GM18502 (cell line): Measurements from ENCODE around the gene LRRC27.
"Not testable (repeated sequence)": the region's sequence is repeated elsewhere in the genome, so short reads cannot be mapped to it uniquely, and the experiment has no call there.

Experiments used
- ATAC-seq: cut with Tn5 transposase; IDR thresholded peaks from one replicate; pipeline ENCODE4 v1.9.1; 2021; ENCODE audit warnings: mild to moderate bottlenecking; ENCODE audit not compliant: unreplicated experiment, poor library complexity

LRRC27 gene

DNA sequence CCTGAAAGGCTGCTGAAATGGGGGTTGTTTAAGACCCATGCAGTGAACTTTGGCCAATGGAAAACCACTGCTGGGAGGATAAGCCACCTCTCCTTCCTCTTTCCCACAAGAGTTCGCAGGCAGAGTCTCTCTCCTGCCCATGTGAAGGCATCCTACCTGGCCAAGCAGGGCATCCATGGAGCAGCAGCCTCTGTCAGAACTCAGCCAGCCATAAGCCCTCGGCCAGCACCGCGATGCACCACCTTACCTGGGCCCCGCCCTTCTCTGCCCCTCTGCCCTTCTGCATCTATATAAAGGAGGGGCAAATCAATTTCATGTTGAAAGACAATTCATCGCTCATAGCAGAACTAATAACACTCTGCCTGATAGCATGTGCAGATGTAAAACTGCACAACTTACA, 18.1 kb upstream of the LRRC27 start:
- no peak for ATAC-seq

DNA sequence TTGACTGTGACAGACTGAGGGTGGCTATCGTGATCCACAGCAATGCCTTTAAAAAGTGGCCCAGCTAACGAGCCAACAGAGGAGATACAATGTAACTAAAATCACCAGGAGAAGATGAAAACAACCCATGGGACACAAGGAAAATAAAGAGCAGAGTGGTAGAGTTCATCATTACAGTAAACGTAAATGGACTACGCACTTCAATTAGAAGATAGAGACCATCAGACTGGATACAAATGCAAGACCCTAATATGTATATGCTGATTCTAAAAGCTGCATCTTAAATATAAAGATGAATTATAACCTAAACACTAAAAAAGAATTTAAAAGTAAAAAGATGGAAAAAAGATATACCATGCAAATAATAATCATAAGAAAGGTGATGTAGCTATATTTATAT, 17.7 kb upstream of the LRRC27 start:
- ATAC-seq = no peak

DNA sequence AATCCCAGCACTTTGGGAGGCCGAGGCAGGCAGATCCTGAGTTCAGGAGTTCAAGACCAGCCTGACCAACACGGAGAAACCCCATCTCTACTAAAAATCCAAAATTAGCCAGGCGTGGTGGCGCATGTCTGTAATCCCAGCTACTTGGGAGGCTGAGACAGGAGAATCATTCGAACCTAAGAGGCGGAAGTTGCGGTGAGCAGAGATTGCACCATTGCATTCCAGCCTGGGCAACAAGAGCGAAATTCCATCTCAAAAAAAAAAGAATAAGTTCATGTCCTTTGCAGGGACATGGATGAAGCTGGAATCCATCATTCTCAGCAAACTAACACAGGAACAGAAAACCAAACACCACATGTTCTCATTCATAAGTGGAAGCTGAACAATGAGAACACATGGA, 17.1 kb upstream of the LRRC27 start:
- not testable (repeated sequence) for ATAC-seq

DNA sequence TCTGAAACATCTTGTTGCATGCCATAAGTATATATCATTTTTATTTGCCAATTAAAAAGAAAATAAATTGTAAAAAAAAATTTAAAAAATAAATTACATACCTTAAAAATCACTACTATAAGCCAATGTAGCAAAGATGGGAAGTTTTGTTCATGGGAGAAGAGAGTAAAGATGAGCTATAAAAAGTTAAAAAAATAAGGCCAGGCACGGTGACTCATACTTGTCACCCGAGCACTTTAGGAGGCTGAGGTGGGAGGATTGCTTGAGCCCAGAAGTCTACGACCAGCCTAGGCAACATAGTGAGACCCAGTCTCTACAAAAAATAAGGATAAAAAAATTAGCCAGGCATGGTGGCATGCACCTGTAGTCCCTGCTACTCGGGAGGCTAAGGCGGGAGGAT, 15.9 kb upstream of the LRRC27 start:
- no peak for ATAC-seq

DNA sequence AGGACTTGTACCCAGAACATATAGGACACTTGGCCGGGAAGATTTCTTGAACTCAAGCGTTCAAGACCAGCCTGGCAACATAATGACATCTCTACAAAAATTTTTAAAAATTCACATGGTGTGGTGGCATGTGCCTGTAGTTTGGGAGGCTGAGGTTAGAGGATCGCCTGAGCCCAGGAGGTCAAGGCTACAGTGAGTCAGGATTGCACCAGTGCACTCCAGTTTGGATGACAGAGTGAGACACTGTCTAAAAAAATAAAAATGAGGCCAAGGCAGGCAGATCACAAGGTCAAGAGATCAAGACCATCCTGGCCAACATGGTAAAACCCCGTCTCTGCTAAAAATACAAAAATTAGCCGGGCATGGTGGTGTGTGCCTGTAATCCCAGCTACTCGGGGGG, 14.5 kb upstream of the LRRC27 start:
- not testable (repeated sequence) for ATAC-seq

DNA sequence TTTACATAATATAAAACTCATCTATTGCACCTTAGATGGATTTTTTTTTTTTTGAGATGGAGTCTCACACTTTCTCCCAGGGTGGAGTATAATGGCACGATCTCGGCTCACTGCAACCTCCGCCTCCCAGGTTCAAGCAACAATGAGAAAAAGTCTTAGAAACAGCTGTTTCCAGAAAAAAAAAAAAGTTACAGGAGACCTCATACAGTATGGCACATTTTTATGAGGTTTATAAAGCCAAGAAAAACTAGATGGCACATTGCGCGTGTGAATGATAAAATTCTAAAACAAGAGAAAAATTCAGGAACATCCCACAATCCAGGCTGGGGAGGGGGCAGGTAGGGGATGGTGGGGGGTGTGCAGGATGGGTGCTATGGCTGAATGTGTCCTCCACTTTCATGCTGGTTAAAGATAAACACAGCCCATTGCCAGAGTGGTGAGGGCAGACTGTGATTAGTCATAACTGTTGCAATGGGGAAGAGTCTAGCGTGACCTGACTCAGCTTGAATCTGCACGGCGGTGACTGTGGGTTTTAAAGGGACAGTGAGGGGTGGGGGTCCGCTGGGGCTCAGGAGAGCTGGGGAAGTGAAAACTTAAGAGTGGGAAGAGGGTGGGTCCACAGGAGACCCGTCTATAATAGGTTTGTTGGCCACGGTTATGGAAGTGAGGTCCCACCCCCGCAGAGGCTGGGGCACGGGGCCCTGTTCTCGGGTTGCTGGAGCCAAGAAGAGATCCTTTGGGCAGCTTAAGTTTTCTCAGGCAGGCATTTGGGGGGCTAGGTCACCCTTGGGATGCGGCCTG, 11.9 kb upstream of the LRRC27 start:
- ATAC-seq = peak; percentile 99

DNA sequence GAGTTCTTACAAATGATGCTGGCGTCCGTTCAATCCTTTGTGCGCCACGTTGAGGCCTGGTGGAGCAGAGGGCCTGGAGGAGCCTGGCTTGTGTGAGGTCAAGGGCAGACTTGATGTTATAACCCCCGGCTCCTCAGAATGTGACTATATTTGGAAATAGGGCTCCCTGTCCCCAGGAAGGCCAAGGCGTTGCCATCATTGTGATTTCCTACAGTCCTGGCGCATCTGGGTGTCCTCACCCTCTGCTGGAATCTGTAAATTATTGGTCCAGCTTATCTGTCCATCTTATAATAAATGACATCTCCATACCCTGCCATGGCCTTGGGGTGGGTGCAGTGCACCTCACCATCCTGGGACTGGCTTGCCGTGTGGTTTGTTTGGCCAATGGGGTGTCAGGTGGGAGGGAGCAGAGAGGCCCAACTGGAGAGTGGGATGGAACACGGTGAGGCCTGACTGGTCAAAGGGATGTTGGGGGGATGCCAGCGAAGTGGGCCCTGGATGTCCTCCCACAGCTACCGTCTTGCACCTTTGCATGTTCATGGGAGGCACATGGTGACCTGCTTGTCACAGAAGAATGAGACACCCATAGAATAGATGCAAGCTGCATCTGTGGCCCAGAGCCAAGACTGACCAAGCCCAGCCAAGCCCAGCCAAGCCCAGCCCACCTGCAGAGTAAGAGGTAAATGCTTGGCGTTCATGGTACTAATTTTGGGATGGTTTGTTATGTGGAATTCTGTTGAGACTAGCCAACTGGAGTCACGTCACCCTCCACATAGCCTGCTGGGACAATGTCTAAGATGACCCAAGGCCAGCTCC, 11.1 kb upstream of the LRRC27 start:
- ATAC-seq = no peak

DNA sequence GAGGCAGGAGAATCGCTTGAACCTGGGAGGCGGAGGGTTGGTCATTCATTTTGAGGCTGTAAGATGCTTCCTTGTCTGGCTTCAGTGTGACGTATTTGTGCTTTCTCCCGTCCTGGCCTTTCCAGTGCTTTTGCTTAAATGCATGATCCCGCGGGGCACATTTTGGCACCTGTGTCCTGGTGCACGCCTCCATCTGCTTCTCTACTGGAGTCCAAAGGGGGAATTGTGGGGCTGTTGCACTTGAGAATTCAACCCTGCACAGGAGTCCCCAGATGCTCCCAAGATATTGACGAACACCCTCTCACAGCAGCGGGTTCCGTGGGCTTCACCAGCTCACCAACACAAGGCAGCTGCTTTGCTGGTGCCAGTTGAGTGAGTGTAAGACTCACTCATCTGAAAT, 10.3 kb upstream of the LRRC27 start:
- no peak for ATAC-seq

DNA sequence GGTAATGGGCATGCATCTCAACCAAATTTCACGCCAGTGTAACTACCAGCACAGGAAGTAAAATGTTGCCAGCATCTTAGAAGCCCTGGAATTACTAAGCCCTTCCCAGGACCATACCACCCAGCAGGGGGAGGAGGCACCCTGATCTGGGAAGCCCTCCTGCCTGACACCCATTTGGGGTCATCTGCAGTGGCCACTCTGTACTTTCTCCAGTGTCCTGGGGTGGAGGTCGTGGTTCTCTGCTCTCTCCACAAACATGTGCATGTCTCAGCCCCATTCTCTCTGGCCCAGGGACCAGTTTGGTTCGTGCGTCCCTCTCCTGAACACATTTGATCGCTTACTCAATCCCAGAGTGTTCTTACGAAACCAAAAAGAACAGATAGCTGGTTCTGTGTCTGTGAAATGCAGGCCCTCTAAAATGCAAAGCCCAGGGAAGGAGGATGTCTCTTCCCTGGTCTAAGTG, 9.4 kb upstream of the LRRC27 start:
- no peak for ATAC-seq

DNA sequence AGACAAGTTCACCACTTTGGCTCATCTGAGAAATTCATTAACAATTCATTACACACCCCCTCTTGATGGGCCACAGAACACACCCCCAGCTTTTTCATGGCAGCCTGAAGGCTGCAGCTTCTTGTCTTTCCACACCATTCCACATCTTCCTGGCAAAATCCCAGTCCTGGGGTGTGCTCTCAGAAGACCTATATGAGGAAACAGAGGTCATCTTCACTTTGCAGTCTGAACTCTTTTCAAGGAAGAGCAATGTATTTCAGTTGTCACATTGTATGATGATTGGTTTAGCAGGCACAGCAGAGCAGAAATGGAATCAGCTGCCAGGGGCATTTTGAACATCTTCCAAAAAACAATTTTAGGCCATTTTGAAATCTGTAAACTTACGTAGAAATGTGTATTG, 7.8 kb upstream of the LRRC27 start:
- no peak for ATAC-seq

DNA sequence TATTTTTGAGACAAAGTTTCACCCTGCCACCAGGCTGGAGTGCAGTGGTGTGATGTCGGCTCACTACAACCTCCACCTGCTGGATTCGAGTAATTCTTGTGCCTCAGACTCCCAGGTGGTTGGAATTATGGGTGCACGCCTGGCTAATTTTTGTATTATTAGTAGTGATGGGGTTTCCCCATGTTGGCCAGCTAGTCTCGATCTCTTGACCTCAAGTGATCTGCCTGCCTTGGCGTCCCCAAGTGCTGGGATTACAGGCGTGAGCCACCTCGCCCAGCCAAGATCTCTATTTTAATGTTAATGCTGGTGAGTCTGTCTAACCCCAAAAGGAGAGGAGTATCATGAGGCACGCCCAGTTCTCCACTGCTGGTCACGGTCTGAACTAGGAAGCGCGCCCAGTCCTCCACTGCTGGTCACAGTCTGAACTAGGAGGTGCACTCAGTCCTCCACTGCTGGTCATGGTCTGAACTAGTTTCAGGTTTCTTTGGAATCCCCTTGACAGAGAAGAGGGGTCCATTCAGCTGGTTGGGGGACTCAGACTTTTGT, 5.6 kb upstream of the LRRC27 start:
- ATAC-seq = no peak

DNA sequence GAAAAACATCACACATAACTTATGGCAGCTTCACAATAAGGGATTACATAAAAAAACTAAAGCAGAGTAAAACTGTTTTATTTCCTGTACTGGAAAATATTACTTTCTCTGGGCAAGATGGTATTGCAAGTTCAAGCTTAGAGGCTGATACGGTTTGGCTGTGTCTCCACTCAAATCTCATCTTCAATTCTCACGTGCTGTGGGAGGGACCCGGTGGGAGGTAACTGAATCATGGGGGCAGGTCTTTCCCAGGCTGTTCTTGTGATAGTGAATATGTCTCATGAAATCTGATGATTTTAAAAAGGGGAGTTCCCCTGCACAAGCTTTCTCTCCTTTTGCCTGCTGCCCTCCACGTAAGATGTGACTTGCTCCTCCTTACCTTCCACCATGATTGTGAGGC, 5.1 kb upstream of the LRRC27 start:
- no peak for ATAC-seq

DNA sequence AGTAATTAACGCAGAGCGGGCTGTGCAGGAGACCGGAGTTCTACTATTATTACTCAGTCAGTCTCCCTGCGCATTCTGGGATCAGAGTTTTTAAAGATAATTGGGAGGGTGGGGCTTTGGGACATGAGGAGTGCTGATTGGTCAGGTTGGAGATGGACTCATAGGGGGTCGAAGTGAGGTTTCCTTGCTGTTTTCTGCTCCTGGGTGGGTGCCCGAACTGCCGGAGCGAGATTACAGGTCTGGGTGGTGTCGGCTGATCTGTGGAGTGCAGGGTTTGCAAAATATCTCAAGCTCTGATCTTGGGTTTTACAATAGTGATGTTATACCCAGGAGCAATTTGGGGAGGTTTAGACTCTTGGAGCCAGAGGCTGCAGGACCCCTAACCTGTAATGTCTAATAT, 3.9 kb upstream of the LRRC27 start:
- ATAC-seq = no peak

DNA sequence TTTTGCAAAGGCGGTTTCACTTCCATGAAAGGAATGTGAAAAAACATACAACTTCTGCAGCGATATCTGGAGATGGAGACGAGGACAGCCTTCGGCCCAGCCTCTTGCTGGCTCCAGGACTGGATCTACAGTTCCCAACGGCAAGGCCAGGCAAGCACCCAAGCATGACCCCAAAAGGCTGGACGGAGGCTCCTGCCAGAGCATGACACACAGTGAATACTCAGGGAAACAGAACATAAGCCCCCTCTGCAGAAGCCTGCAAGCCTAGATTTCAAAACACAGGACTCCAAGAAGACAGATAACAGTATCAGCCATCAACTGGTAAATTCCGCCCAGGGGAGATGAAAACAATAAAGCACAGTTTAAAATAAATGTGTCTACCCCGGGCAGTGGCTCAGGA, 3.3 kb upstream of the LRRC27 start:
- no peak for ATAC-seq

DNA sequence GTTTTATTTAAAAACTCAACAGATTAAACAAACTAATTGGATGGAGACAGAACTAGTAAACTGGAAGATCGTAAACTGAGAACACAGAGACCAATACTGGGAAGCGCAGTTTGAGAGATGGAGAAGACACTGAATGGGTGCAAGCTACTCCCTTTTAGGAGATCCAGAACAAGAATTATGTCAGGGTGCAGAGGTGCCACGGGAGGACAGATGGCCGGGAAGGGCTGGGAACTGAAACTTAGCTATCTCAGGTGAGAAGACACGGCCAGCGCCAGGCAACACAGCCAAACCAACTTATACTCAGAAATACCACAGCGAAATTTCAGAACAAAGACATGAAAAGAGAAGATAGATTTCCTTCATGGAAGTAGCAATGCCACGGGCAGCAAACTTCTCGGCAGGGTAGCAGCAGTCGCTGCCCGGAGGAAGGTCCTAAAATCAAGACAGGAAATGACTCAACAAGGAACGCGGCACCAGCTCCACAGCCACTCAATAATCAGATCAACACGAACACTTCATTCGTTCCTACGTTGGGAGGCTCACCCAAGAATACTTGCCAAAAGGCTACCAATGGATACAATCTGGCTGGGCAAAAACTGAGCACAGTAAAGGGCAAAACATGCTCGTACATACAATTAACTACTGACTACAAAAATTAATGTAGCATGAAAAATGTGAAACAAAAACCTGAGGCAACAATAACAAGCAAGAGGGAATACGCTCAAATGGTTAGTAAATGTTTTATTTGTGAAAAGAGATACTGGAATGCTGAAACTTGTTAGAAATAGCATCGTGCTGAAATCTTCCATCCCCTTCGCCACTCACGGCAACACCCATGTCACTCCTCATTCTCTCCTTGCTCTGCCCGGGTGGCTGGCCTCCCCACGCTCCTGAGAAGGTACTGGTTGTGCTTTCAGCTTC, 2.2 kb upstream of the LRRC27 start:
- peak; percentile 27 for ATAC-seq

DNA sequence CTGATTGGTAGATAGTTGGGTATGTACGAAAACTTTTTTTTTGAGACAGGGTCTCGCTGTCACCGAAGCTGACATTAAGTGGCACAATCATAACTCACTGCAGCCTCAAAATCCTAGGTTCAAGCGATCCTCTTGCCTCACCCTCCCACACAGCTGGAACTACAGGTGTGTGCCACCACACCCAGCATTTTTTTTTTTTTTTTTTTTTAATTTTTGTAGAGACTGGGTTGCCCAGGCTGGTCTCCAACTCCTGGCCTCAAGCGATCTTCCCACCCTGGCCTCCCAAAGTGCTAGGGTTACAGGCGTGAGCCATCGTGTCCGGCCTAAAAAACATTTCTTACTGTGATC, 1.5 kb upstream of the LRRC27 start:
- no peak for ATAC-seq

DNA sequence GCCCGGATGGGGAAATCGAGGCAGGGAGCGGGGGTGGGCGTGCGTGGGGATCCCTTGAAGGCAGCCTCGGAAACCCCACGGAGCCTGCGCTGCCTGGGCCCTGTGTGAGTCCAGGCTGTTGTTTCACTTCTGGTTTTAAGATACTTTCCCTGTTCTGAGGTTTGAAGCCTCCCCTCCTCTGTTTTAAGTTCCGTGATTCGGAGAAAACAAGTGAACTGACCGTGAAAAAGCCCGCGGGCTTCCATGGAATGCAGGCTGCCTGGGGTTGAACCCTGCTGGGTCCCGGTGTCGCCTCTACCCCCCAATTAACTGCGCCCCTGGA, 401 bp downstream of the LRRC27 start:
- peak; percentile 51 for ATAC-seq

DNA sequence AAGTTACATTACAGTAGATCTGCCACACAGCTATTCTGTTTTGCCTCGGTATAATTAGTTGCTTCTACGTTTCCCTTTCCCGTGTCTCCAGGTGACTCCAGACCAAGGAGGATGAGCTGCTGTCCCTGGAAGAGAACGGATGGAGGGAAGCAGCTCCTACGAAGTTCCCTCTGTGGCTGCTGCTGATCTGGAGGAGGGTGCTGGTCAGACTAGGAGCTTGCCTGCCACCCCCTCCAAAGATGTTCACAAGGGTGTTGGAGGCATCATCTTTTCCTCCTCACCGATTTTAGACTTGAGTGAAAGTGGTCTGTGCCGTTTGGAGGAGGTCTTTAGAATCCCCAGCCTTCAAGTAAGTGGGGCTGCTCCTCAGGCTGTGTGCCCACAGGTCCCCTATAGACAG, 1.4 kb downstream of the LRRC27 start:
- ATAC-seq = no peak

DNA sequence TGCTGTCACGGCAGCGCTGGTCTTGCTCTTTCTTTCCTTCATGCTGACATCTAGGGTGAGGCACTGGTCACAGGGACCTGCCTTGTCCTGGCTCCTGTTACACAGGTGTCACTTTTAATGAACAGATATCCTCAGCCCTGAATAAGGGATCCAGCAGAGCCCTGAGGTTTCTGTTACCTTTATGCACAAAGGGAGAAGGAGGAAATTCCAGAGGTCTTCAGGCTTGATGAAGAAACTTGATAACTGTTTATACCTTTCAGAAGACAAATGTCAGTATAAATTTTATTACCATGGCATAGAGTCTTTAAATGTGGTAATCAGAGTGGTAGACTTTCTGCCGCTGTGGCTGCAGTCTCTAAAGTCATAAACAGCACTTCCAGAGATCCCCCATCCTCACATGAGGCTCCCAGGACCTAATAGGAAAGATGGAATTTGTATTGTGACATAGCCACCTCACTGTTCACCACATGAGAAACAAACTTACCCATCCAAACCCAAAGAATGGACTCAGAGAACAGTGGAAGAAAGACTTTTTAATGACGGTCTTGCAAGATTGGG, 2.7 kb downstream of the LRRC27 start:
- ATAC-seq = no peak
